Activated CD4-positive, alpha-beta memory T cell treated with anti-CD3 and anti-CD28 coated beads for 36 hours (primary cell): ENCODE measurements around the gene STRIT1. TPM values are rescaled to one million over a fixed set of nuclear protein-coding genes. Genes with fewer than 3 reads are reported as not detected.
A peak's percentile ranks its signal among the peaks of the same experiment; 100 is the strongest.

ENCODE experiments used
- CTCF ChIA-PET: fragments of 350-600 bp; sonication (Branson Sonifier 250); formaldehyde crosslinking; loops from one replicate; lab custom pipeline; 2021; ENCODE audit warnings: antibody characterized with exemption, inconsistent platforms; lab: Charles Lee
- POLR2A ChIA-PET: fragments of 350-600 bp; sonication (Branson Sonifier 250); formaldehyde crosslinking; loops from one replicate; lab custom pipeline; 2021; ENCODE audit warnings: antibody characterized with exemption; lab: Charles Lee
- DNase-seq: peaks from one replicate; pipeline ENCODE4 v3.0.0-alpha.2; 2020
- H3K27ac Mint-ChIP-seq: one replicate; pipeline ENCODE4 v1.8.0; 2021; ENCODE audit warnings: mixed read lengths
- H3K27me3 Mint-ChIP-seq: one replicate; pipeline ENCODE4 v1.8.0; 2021; ENCODE audit warnings: mixed read lengths
- H3K36me3 Mint-ChIP-seq: one replicate; pipeline ENCODE4 v1.8.0; 2021; ENCODE audit warnings: mixed read lengths
- H3K4me1 Mint-ChIP-seq: one replicate; pipeline ENCODE4 v1.8.0; 2021; ENCODE audit warnings: low read depth, mixed read lengths
- H3K4me3 Mint-ChIP-seq: one replicate; pipeline ENCODE4 v1.8.0; 2021; ENCODE audit warnings: mild to moderate bottlenecking, mixed read lengths
- H3K9me3 Mint-ChIP-seq: one replicate; pipeline ENCODE4 v1.8.0; 2021; ENCODE audit warnings: mixed read lengths
- intact Hi-C: fragments of 100-400 bp; cut with micrococcal nuclease; formaldehyde crosslinking; loops from one replicate; pipeline ENCODE4 v1.15.1; 2023
- total RNA-seq, 2 experiments: library from RNA; stranded (reverse); gene quantifications; one replicate each; pipeline ENCODE4 v1.2.3, GENCODE V29; 2021

The STRIT1 gene
- not detected for total RNA-seq

DNA sequence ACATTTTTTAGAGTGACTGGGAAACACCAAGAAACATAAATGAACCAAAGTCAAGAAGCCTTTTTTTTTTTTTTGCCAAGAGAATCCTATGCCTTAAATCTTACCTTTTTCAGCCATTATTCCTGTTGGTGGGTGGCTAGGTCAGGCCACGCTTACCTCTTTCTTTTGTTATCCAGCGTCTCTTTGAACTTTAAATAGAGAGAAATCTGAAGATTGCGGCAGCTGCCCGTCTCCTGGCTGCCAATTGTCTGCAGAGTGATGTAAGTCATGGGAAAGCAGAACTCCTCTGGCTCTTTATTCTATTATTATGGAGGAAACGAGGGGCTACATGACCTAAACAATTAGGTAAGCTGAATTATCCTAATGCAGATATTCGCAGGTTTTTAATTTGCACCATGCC lies at the start of gene STRIT1:
STRIT1 (minus strand) TSS at position 168 of the 400 bp plus-strand sequence.
- no peak within 1 kb of the TSS for H3K27ac Mint-ChIP-seq
- H3K36me3 Mint-ChIP-seq = no peaks in the 10 kb centered on the region
- no peak within 1 kb of the TSS for H3K4me3 Mint-ChIP-seq
- no peaks in the 10 kb centered on the region for H3K4me1 Mint-ChIP-seq
- DNase-seq = no peak
- intact Hi-C loops = no loop called here
- ChIA-PET CTCF (no interaction called here), POLR2A (no interaction called here)
- peaks cover 15% of the 10 kb centered on the region for H3K9me3 Mint-ChIP-seq
- H3K27me3 Mint-ChIP-seq = no peaks in the 10 kb centered on the region

DNA sequence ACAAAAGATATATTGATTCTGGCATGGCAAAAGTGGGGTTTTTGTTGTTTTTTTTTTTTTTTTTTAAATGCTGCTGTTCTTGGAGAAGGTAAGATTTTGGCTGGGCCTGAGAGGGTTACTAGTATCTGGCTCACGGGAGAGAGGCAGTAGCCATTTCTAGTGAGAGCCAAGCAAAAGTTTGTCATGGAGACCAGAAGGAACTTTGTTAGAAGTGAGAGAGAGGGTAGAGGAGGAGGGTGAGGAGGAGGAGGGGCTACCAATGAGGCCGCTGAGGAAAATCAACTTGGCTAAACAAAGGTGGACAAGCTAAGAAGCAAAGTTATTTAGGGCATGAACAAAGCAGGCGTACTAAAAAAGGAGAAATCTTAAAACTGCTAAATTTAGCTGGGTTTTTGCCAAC lies 48.9 kb upstream of the STRIT1 start:
- ChIA-PET CTCF (no interaction called here), POLR2A (no interaction called here)
- Mint-ChIP-seq H3K27ac (no peak overlapping the region), H3K36me3 (no peaks in the 10 kb centered on the region), H3K9me3 (no peaks in the 10 kb centered on the region), H3K27me3 (no peaks in the 10 kb centered on the region), H3K4me3 (no peak overlapping the region), H3K4me1 (no peaks in the 10 kb centered on the region)
- intact Hi-C loops = no loop called here
- DNase-seq = no peak

DNA sequence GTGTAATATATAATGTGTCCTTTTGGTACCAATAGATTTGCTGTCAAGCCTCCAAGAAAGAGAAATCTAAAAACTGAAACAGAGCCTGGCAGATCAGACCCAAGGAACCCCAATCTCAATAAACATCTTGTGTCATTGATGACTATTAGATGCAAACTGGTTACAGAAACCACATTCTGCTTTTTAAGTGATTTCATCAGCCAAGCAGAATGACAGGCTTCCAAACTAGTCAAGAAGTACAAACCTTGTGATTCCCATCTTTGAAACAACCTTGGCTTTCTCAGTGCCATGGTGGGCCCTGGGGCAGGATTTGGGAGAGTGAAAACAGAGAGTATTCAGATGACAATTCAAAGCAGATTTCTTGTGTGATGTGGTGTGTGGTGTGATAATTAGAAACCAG lies 45.6 kb upstream of the STRIT1 start:
- Mint-ChIP-seq H3K4me1 (no peaks in the 10 kb centered on the region), H3K27me3 (no peaks in the 10 kb centered on the region), H3K9me3 (no peaks in the 10 kb centered on the region), H3K4me3 (no peak overlapping the region), H3K27ac (no peak overlapping the region), H3K36me3 (no peaks in the 10 kb centered on the region)
- intact Hi-C loops = no loop called here
- ChIA-PET CTCF (no interaction called here), POLR2A (no interaction called here)
- no peak for DNase-seq

DNA sequence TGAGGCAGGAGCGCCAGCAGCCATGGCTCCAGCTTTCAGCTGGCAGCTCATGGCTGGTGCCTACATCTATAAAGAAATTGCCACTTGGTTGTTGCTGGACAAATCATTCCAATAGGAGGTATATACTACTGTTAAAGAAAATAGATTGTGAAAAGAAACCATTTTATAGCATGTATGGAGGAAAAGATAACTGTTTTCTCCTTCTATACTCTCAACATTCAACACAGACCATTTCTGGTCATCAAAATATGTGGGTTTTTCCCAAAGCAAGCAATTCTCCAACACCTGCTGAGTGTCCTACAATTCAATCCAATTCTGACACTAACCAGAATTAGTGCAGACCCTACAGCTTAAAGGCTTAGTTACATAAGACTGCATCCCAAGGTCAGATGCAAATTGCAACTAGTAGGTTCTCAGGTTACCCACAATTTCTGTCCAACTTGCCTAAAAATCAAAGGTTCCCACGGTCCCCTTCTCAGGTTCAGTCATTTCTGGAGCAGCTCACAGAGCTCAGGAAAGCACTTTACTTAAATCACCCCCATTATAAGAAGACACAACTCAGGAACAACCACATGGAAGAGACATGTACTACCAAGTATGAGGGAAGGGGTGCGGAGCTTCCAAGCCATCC lies 42.4 kb upstream of the STRIT1 start:
- H3K36me3 Mint-ChIP-seq = no peaks in the 10 kb centered on the region
- intact Hi-C loops = no loop called here
- CTCF ChIA-PET = no interaction called here

GRCh38 chr3:155334914-155335723 lies 41.6 kb upstream of the STRIT1 start:
- H3K36me3 Mint-ChIP-seq = no peaks in the 10 kb centered on the region
- no peak overlapping the region for H3K27ac Mint-ChIP-seq
- peak; percentile 9 for DNase-seq
- no peaks in the 10 kb centered on the region for H3K4me1 Mint-ChIP-seq
- ChIA-PET CTCF (no interaction called here), POLR2A (no interaction called here)
- intact Hi-C loops = no loop called here
- no peaks in the 10 kb centered on the region for H3K9me3 Mint-ChIP-seq
- no peak overlapping the region for H3K4me3 Mint-ChIP-seq
- no peaks in the 10 kb centered on the region for H3K27me3 Mint-ChIP-seq

More for the DNA sequence above, 42.4 kb upstream of the STRIT1 start:
- DNase-seq = no peak
- Mint-ChIP-seq H3K9me3 (no peaks in the 10 kb centered on the region), H3K4me1 (no peaks in the 10 kb centered on the region), H3K27ac (no peak overlapping the region), H3K27me3 (no peaks in the 10 kb centered on the region), H3K4me3 (no peak overlapping the region)
- POLR2A ChIA-PET = no interaction called here

- CTCF ChIA-PET = no interaction called here
These were observed 40.9 kb upstream of the STRIT1 start for GRCh38 chr3:155334215-155334913.

DNA sequence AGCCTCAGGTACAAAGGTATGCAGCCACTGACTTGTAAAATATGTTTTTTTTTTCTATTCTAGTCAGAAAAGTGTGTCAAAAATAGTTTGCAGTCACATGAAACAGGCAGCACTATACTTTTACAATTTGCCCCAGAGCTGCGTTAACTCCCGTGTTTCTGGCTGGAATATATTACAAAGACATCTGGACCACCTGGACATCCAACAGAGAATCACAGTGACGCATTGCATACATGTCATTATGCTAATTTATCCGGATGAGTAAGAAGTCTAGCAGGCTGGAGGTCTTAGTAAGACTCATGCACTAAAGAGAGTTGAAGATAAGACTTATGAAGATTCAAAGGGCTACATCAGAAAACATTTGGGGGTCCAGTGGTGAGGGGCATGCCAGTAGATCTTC lies 39.2 kb upstream of the STRIT1 start:
- no peak overlapping the region for H3K4me3 Mint-ChIP-seq
- peaks cover 3% of the 10 kb centered on the region for H3K27me3 Mint-ChIP-seq
- H3K4me1 Mint-ChIP-seq = no peaks in the 10 kb centered on the region
- CTCF ChIA-PET = no interaction called here
- H3K36me3 Mint-ChIP-seq = no peaks in the 10 kb centered on the region
- H3K27ac Mint-ChIP-seq = no peak overlapping the region
- DNase-seq = no peak
- intact Hi-C loops = no loop called here
- POLR2A ChIA-PET = no interaction called here
- no peaks in the 10 kb centered on the region for H3K9me3 Mint-ChIP-seq

More at GRCh38 chr3:155334215-155334913, 40.9 kb upstream of the STRIT1 start:
- Mint-ChIP-seq H3K4me1 (no peaks in the 10 kb centered on the region), H3K4me3 (no peak overlapping the region), H3K36me3 (no peaks in the 10 kb centered on the region), H3K27me3 (no peaks in the 10 kb centered on the region), H3K9me3 (no peaks in the 10 kb centered on the region), H3K27ac (no peak overlapping the region)
- POLR2A ChIA-PET = no interaction called here
- no peak for DNase-seq
- intact Hi-C loops = no loop called here

DNA sequence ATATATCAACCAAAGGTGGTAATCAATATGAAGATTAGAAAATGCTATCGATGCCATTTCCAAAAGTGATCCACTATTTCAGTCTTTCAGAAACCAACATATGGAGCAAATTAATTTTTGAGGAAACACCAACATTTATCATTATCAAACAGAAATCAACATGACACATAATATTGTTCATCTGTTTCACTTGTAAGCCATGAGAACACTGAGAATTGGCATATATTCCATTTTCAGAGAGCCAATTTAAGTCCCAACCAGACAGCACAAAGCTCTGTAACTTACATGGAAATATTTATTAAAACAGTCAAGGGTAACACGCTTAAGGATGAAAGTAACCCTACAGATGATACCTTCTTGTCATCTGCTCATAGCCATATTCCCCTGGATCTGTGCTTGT lies 37.6 kb upstream of the STRIT1 start:
- H3K4me1 Mint-ChIP-seq = no peaks in the 10 kb centered on the region
- POLR2A ChIA-PET = no interaction called here
- intact Hi-C loops = no loop called here
- no peak for DNase-seq
- H3K27me3 Mint-ChIP-seq = peaks cover 3% of the 10 kb centered on the region
- H3K36me3 Mint-ChIP-seq = no peaks in the 10 kb centered on the region
- H3K4me3 Mint-ChIP-seq = no peak overlapping the region
- CTCF ChIA-PET = no interaction called here
- H3K9me3 Mint-ChIP-seq = no peaks in the 10 kb centered on the region
- no peak overlapping the region for H3K27ac Mint-ChIP-seq

DNA sequence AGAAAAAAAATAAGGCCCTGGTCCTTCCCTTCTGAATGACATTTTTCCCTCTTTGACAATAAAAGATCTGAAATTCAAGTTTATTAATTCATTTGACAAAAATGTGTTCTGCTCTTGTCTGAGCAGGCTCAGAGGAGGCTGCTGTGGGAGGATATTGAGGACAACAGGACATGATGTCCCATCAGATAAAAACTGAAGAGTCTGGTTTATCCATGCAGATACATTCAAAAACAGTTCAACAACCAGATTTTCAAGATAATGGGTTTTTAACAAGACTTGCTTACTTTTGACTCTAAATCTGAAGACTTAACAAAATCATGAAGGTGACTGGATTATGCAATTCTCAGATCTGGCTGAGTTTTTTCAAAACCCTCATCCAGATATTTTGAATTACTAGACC lies 36.9 kb upstream of the STRIT1 start:
- no peaks in the 10 kb centered on the region for H3K4me1 Mint-ChIP-seq
- no peak overlapping the region for H3K4me3 Mint-ChIP-seq
- H3K9me3 Mint-ChIP-seq = no peaks in the 10 kb centered on the region
- CTCF ChIA-PET = no interaction called here
- intact Hi-C loops = no loop called here
- no peak overlapping the region for H3K27ac Mint-ChIP-seq
- no peak for DNase-seq
- POLR2A ChIA-PET = no interaction called here
- peaks cover 3% of the 10 kb centered on the region for H3K27me3 Mint-ChIP-seq
- no peaks in the 10 kb centered on the region for H3K36me3 Mint-ChIP-seq

- CTCF ChIA-PET = no interaction called here
- Mint-ChIP-seq H3K4me1 (no peaks in the 10 kb centered on the region), H3K9me3 (no peaks in the 10 kb centered on the region), H3K4me3 (no peak overlapping the region), H3K27ac (no peak overlapping the region), H3K27me3 (peaks cover 3% of the 10 kb centered on the region), H3K36me3 (no peaks in the 10 kb centered on the region)
- DNase-seq = no peak
- POLR2A ChIA-PET = no interaction called here
- intact Hi-C loops = no loop called here
These were observed 36.1 kb upstream of the STRIT1 start for GRCh38 chr3:155329513-155330048.

DNA sequence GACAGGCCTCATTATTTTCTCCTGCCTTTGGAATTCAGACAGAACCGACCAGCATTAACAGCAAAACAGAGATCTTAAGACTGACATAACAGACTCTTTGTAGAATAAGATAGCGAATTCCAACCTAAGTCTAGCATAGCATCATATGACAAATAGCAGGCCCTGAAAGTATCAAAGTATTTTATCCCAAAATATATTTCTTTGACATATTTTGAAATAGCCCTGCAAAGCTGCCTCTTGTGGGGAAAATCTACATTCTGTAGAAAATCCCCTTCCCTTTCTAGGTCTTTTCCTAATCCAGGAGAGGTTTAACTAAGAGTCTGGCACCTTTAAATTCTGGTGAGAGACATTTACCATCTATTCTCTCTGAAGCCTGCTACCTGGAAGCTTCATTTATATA lies 34.4 kb upstream of the STRIT1 start:
- Mint-ChIP-seq H3K27ac (no peak overlapping the region), H3K9me3 (no peaks in the 10 kb centered on the region), H3K27me3 (peaks cover 3% of the 10 kb centered on the region), H3K4me3 (no peak overlapping the region), H3K4me1 (no peaks in the 10 kb centered on the region), H3K36me3 (no peaks in the 10 kb centered on the region)
- no peak for DNase-seq
- POLR2A ChIA-PET = no interaction called here
- CTCF ChIA-PET = no interaction called here
- intact Hi-C loops = no loop called here

GRCh38 chr3:155327430-155327829 lies 33.9 kb upstream of the STRIT1 start:
- intact Hi-C loops = no loop called here
- Mint-ChIP-seq H3K4me1 (no peaks in the 10 kb centered on the region), H3K36me3 (no peaks in the 10 kb centered on the region), H3K27me3 (peaks cover 3% of the 10 kb centered on the region), H3K4me3 (no peak overlapping the region), H3K27ac (no peak overlapping the region), H3K9me3 (no peaks in the 10 kb centered on the region)
- CTCF ChIA-PET = no interaction called here
- POLR2A ChIA-PET = no interaction called here
- no peak for DNase-seq
